Progenitor cell of endocrine pancreas (in vitro differentiated cells): Measurements from ENCODE around the gene GDPGP1. TPM values are rescaled to one million over a fixed set of nuclear protein-coding genes. Genes with fewer than 3 reads are reported as not detected.

Source experiments
- DNase-seq: peaks from one replicate; pipeline ENCODE4 v3.0.0; 2021; ENCODE audit warnings: low spot score; ENCODE audit not compliant: unreplicated experiment
- H3K27ac Mint-ChIP-seq: 2 replicates; pipeline ENCODE4 v1.8.0; 2021; ENCODE audit warnings: mild to moderate bottlenecking, moderate library complexity, mixed read lengths
- H3K27me3 Mint-ChIP-seq: 2 replicates; pipeline ENCODE4 v1.8.0; 2021; ENCODE audit warnings: mixed read lengths
- H3K36me3 Mint-ChIP-seq: 2 replicates; pipeline ENCODE4 v1.8.0; 2022; ENCODE audit warnings: mixed read lengths; ENCODE audit not compliant: insufficient read depth
- H3K4me1 Mint-ChIP-seq: 2 replicates; pipeline ENCODE4 v1.8.0; 2021; ENCODE audit warnings: low read depth, mixed read lengths
- H3K4me3 Mint-ChIP-seq: 2 replicates; pipeline ENCODE4 v1.8.0; 2021; ENCODE audit warnings: low read depth, mild to moderate bottlenecking, moderate library complexity, mixed read lengths
- H3K9me3 Mint-ChIP-seq: 2 replicates; pipeline ENCODE4 v1.8.0; 2021; ENCODE audit warnings: low read depth, mixed read lengths
- CTCF ChIP-seq: fragments of 200-600 bp; sonication (generic); IDR thresholded peaks from one replicate; pipeline ENCODE4 v1.5.0; 2021; ENCODE audit warnings: antibody characterized with exemption, mild to moderate bottlenecking; ENCODE audit not compliant: unreplicated experiment
- total RNA-seq: library from RNA; stranded (reverse); gene quantifications from 2 replicates; pipeline ENCODE4 v1.2.1, GENCODE V29; 2021

The GDPGP1 gene
- total RNA-seq, 1 donor from 2014 or later: 7.8 TPM

- Mint-ChIP-seq H3K36me3 (no peaks in the 10 kb centered on the region), H3K4me3 (no peak overlapping the region), H3K27me3 (no peaks in the 10 kb centered on the region), H3K9me3 (no peaks in the 10 kb centered on the region), H3K27ac (no peak overlapping the region), H3K4me1 (peaks cover 11% of the 10 kb centered on the region)
- DNase-seq: no peak
- no peak for TF ChIP-seq CTCF
Measured at GRCh38 chr15:90189781-90190467, 44.1 kb upstream of the GDPGP1 start.

GRCh38 chr15:90190606-90191343, 43.2 kb upstream of the GDPGP1 start:
- Mint-ChIP-seq H3K4me3 (no peak overlapping the region), H3K27me3 (no peaks in the 10 kb centered on the region), H3K9me3 (no peaks in the 10 kb centered on the region), H3K27ac (no peak overlapping the region), H3K4me1 (peaks cover 7% of the 10 kb centered on the region), H3K36me3 (peaks cover 3% of the 10 kb centered on the region)
- no peak for DNase-seq
- no peak for TF ChIP-seq CTCF

GRCh38 chr15:90191344-90191687, 42.7 kb upstream of the GDPGP1 start:
- Mint-ChIP-seq H3K4me1 (peaks cover 7% of the 10 kb centered on the region), H3K9me3 (no peaks in the 10 kb centered on the region), H3K27me3 (no peaks in the 10 kb centered on the region), H3K4me3 (no peak overlapping the region), H3K36me3 (peaks cover 3% of the 10 kb centered on the region), H3K27ac (no peak overlapping the region)
- DNase-seq: no peak
- no peak for TF ChIP-seq CTCF

GRCh38 chr15:90191794-90192509, 42.1 kb upstream of the GDPGP1 start:
- Mint-ChIP-seq H3K4me1 (peaks cover 7% of the 10 kb centered on the region), H3K27me3 (no peaks in the 10 kb centered on the region), H3K9me3 (no peaks in the 10 kb centered on the region), H3K27ac (no peak overlapping the region), H3K4me3 (no peak overlapping the region), H3K36me3 (peaks cover 3% of the 10 kb centered on the region)
- DNase-seq: no peak
- TF ChIP-seq CTCF: no peak

GRCh38 chr15:90192961-90193786, 40.8 kb upstream of the GDPGP1 start:
- Mint-ChIP-seq H3K27me3 (no peaks in the 10 kb centered on the region), H3K36me3 (peaks cover 3% of the 10 kb centered on the region), H3K9me3 (no peaks in the 10 kb centered on the region), H3K4me1 (peaks cover 7% of the 10 kb centered on the region), H3K4me3 (no peak overlapping the region), H3K27ac (no peak overlapping the region)
- TF ChIP-seq CTCF: no peak
- DNase-seq: no peak
